Spleen (tissue), 11 donors: Measurements from ENCODE around the gene IGSF21. TPM values are rescaled to one million over a fixed set of nuclear protein-coding genes. Genes with fewer than 3 reads are reported as not detected.

ENCODE experiments used
- DNase-seq: peaks from one replicate; pipeline ENCODE4 v3.0.0-alpha.2; 2020
- H3K27ac ChIP-seq, 8 donors: fragments of 200-600 bp; sonication (generic) in 7 of 8; 1 replicate in 4 of 8; 2 replicates in 4 of 8; pipeline versions ENCODE4 v1.5.0 to v1.8.0; 2016 to 2021; ENCODE audit warnings: inconsistent platforms in 4 of 8, mild to moderate bottlenecking in 4 of 8, moderate library complexity in 1 of 8
- H3K27me3 ChIP-seq, 7 donors: fragments of 200-600 bp; sonication (generic) in 6 of 7; replicated peaks in 1 of 7; 1 replicate in 4 of 7; 2 replicates in 3 of 7; pipeline versions ENCODE4 v1.5.0 to v1.8.0; 2016 to 2021; ENCODE audit warnings: inconsistent platforms in 3 of 7, mild to moderate bottlenecking in 1 of 7
- H3K36me3 ChIP-seq, 6 donors: fragments of 200-600 bp; sonication (generic) in 5 of 6; 1 replicate in 4 of 6; 2 replicates in 2 of 6; pipeline versions ENCODE4 v1.5.0 to v1.8.0; 2016 to 2021; ENCODE audit warnings: inconsistent platforms in 2 of 6
- H3K4me1 ChIP-seq, 6 donors: fragments of 200-600 bp; sonication (generic) in 5 of 6; 1 replicate in 3 of 6; 2 replicates in 3 of 6; pipeline versions ENCODE4 v1.5.0 to v1.8.0; 2016 to 2021; ENCODE audit warnings: inconsistent platforms in 3 of 6
- H3K4me3 ChIP-seq, 8 donors: fragments of 200-600 bp; sonication (generic) in 7 of 8; 1 replicate in 4 of 8; 2 replicates in 4 of 8; pipeline versions ENCODE4 v1.5.0 to v1.8.0; 2016 to 2021; ENCODE audit warnings: inconsistent platforms in 4 of 8, mild to moderate bottlenecking in 4 of 8, moderate library complexity in 2 of 8
- H3K9me3 ChIP-seq, 8 donors: fragments of 200-600 bp; sonication (generic) in 7 of 8; 1 replicate in 4 of 8; 2 replicates in 4 of 8; pipeline versions ENCODE4 v1.5.0 to v1.8.0; 2016 to 2021; ENCODE audit warnings: inconsistent platforms in 4 of 8
- CTCF ChIP-seq, 11 experiments: fragments of 200-600 bp in 7 of 11; fragments of 450-650 bp in 4 of 11; sonication (generic) in 4 of 11; IDR thresholded peaks in 8 of 11; conservative IDR thresholded peaks in 3 of 11; 1 replicate in 7 of 11; 2 replicates in 4 of 11; pipeline versions ENCODE4 v1.4.0 to v1.8.0; 2016 to 2021; ENCODE audit warnings: antibody characterized with exemption in 11 of 11, inconsistent platforms in 4 of 11, mild to moderate bottlenecking in 1 of 11
- POLR2A ChIP-seq, 3 donors: fragments of 450-650 bp; IDR thresholded peaks; one replicate each; pipeline ENCODE4 v1.5.1; 2017; ENCODE audit warnings: antibody characterized with exemption in 3 of 3, mild to moderate bottlenecking in 1 of 3
- POLR2AphosphoS5 ChIP-seq, 3 donors: sonication (generic); formaldehyde crosslinking; IDR thresholded peaks; one replicate each; pipeline ENCODE4 v1.5.1; 2017; ENCODE audit warnings: antibody characterized with exemption in 3 of 3
- WGBS, 5 donors: extraction: QIAGEN DNeasy Blood & Tissue Kit in 3 of 5; methylation state at CpG; one replicate each; pipeline versions ENCODE4 v1.1.5 to v1.1.7; 2013 to 2018; 5-methylcytosine and 5-hydroxymethylcytosine counted together
- intact Hi-C: fragments of 100-400 bp; cut with DNase I; formaldehyde crosslinking; loops from one replicate; pipeline ENCODE4 v1.15.0; 2023; ENCODE audit warnings: low total_unique reads
- polyA plus RNA-seq, 3 donors: library from polyadenylated mRNA; stranded (reverse); fragments of 200-250 nt; gene quantifications; one replicate each; pipeline ENCODE4 v1.2.1, GENCODE V29; 2013
- total RNA-seq, 7 donors: library from RNA; depleted of rRNA in 3 of 7; stranded (reverse); fragments of >200 nt in 3 of 7; fragmentation: NEBNext Ultra II Directional in 4 of 7; extraction: Animal tissue kit (Norgen Biotek cat#: 25700) in 4 of 7; gene quantifications; one replicate each; pipeline versions ENCODE4 v1.1.0 to v1.2.1, GENCODE V29; 2016 to 2021
- donor health status: healthy with polysubstance abuse.
- donor health status: DM: no; HTN: no; CAD: no; lungs with moderate emphysema.
- donor health status: DM: no; HTN: no; CAD: no.
- donor health status: Bipolar disorder and iron deficiency.
- donor health status: healthy.
- donor health status: DM: no; HTN: no; CAD: no.
- donor health status: DM: yes; HTN: yes; CAD: no.

Gene IGSF21
- total and polyA plus RNA-seq, 10 donors, result 1.6 to 35.0 (median 20.6) TPM

GRCh38 chr1:18409609-18410237, 302.1 kb downstream of the IGSF21 start:
- DNase-seq, result no peak
- WGBS, 5 donors, result 75 to 83% (median 79%) methylated on average over 8 of the region's 8 CpGs
- intact Hi-C loops, result no loop called here
- Histone ChIP-seq H3K36me3 (no peaks in the 10 kb centered on the region), H3K9me3 (peaks cover 0 to 34% (median 21%) of the 10 kb centered on the region in 8 donors), H3K4me1 (no peaks in the 10 kb centered on the region), H3K27ac (no peak overlapping the region), H3K27me3 (peaks cover 0 to 41% (median 3%) of the 10 kb centered on the region in 7 donors), H3K4me3 (no peak overlapping the region)
- TF ChIP-seq POLR2AphosphoS5 (IDR thresholded peaks at IDR 0.05), result no peak
- no peak for TF ChIP-seq CTCF (IDR thresholded peaks at IDR 0.05 in 8 of 11, conservative IDR thresholded peaks at IDR 0.05 in 3 of 11)
- no peak for TF ChIP-seq POLR2A (IDR thresholded peaks at IDR 0.05)

GRCh38 chr1:18410407-18410806, 302.8 kb downstream of the IGSF21 start:
- Histone ChIP-seq H3K4me1 (no peaks in the 10 kb centered on the region), H3K4me3 (no peak overlapping the region), H3K27ac (no peak overlapping the region), H3K9me3 (peaks cover 0 to 34% (median 21%) of the 10 kb centered on the region in 8 donors), H3K36me3 (no peaks in the 10 kb centered on the region), H3K27me3 (peaks cover 0 to 34% (median 3%) of the 10 kb centered on the region in 7 donors)
- WGBS, 5 donors, result 47 to 72% (median 52%) methylated on average over 8 to 13 of the region's 13 CpGs
- no peak for DNase-seq
- intact Hi-C loops, result no loop called here
- no peak for TF ChIP-seq POLR2A (IDR thresholded peaks at IDR 0.05)
- no peak for TF ChIP-seq CTCF (IDR thresholded peaks at IDR 0.05 in 8 of 11, conservative IDR thresholded peaks at IDR 0.05 in 3 of 11)
- TF ChIP-seq POLR2AphosphoS5 (IDR thresholded peaks at IDR 0.05), result no peak

- WGBS, 5 donors, result 70 to 96% (median 84%) methylated on average over 2 of the region's 2 CpGs
- intact Hi-C loops, result no loop called here
- Histone ChIP-seq H3K4me3 (no peak overlapping the region), H3K9me3 (peaks cover 0 to 34% (median 21%) of the 10 kb centered on the region in 8 donors), H3K27me3 (peaks cover 0 to 26% (median 0%) of the 10 kb centered on the region in 7 donors), H3K4me1 (no peaks in the 10 kb centered on the region), H3K27ac (no peak overlapping the region), H3K36me3 (no peaks in the 10 kb centered on the region)
- no peak for DNase-seq
- TF ChIP-seq POLR2A (IDR thresholded peaks at IDR 0.05) (no peak), CTCF (IDR thresholded peaks at IDR 0.05 in 8 of 11, conservative IDR thresholded peaks at IDR 0.05 in 3 of 11) (no peak), POLR2AphosphoS5 (IDR thresholded peaks at IDR 0.05) (no peak)
Observed at GRCh38 chr1:18411321-18411720, 303.7 kb downstream of the IGSF21 start.

- WGBS, 5 donors, result 83 to 89% (median 84%) methylated on average over 8 of the region's 8 CpGs
Observed at GRCh38 chr1:18411820-18412641, 304.4 kb downstream of the IGSF21 start.

More at GRCh38 chr1:18411820-18412641, 304.4 kb downstream of the IGSF21 start:
- H3K27me3 ChIP-seq, result peaks cover 0 to 21% (median 0%) of the 10 kb centered on the region in 7 donors
- no peak for TF ChIP-seq CTCF (IDR thresholded peaks at IDR 0.05 in 8 of 11, conservative IDR thresholded peaks at IDR 0.05 in 3 of 11)
- TF ChIP-seq POLR2AphosphoS5 (IDR thresholded peaks at IDR 0.05), result no peak
- no peak for TF ChIP-seq POLR2A (IDR thresholded peaks at IDR 0.05)
- intact Hi-C loops, result no loop called here
- no peak overlapping the region for H3K27ac ChIP-seq
- H3K9me3 ChIP-seq, result peaks cover 0 to 34% (median 21%) of the 10 kb centered on the region in 8 donors
- H3K36me3 ChIP-seq, result no peaks in the 10 kb centered on the region
- H3K4me1 ChIP-seq, result no peaks in the 10 kb centered on the region
- no peak overlapping the region for H3K4me3 ChIP-seq
- DNase-seq, result no peak
